IMR-90 (cell line): ENCODE measurements around the gene SPATA33. TPM values are rescaled to one million over a fixed set of nuclear protein-coding genes. Genes with fewer than 3 reads are reported as not detected.

Source experiments
- ATAC-seq: fragments of 200-7000 bp; cut with Tn5 transposase; 2 replicates; pipeline ENCODE4 v1.9.1; 2020; ENCODE audit warnings: low read depth, mild to moderate bottlenecking, moderate library complexity
- BruUV-seq: library from RNA; stranded (reverse); fragments of 400-500 nt; replicated peaks from 2 replicates; lab custom pipeline; 2021; lab: Mats Ljungman, UMichigan
- CTCF ChIA-PET: fragments of 300-600 bp; formaldehyde crosslinking; extraction: SDS; loops from one replicate; lab custom pipeline; 2021; ENCODE audit warnings: antibody characterized with exemption; lab: Yijun Ruan, JAX
- POLR2A ChIA-PET: fragments of 300-600 bp; sonication (Branson Sonifier 250); formaldehyde crosslinking; loops from one replicate; lab custom pipeline; 2022; ENCODE audit warnings: antibody characterized with exemption; ENCODE audit not compliant: unreplicated experiment; lab: Charles Lee
- DNase-seq: peaks from one replicate; pipeline ENCODE4 v3.0.0; 2013
- H2AFZ ChIP-seq: replicated peaks from 2 replicates; pipeline ENCODE3; 2013; ENCODE audit warnings: low read length, mild to moderate bottlenecking; ENCODE audit not compliant: poor library complexity
- H2AK5ac ChIP-seq: 2 replicates; pipeline ENCODE4 v1.6.1; 2013; ENCODE audit warnings: low read depth, low read length, inconsistent platforms
- H2AK9ac ChIP-seq: replicated peaks from 2 replicates; pipeline ENCODE3; 2013; ENCODE audit warnings: mild to moderate bottlenecking, low read depth, low read length, moderate library complexity; ENCODE audit not compliant: poor library complexity
- H2BK120ac ChIP-seq: 2 replicates; pipeline ENCODE4 v1.6.1; 2013; ENCODE audit warnings: low read depth, low read length, inconsistent platforms
- H2BK15ac ChIP-seq: 3 replicates; pipeline ENCODE4 v1.6.1; 2013; ENCODE audit warnings: low read depth, low read length, inconsistent platforms
- H2BK20ac ChIP-seq: 2 replicates; pipeline ENCODE4 v1.6.1; 2013; ENCODE audit warnings: low read depth, mild to moderate bottlenecking, inconsistent platforms, low read length, moderate library complexity
- H2BK5ac ChIP-seq: 2 replicates; pipeline ENCODE4 v1.6.1; 2013; ENCODE audit warnings: mild to moderate bottlenecking, low read depth, low read length, inconsistent platforms; ENCODE audit not compliant: poor library complexity, severe bottlenecking
- H3K14ac ChIP-seq: replicated peaks from 2 replicates; pipeline ENCODE4 v1.6.1; 2013; ENCODE audit warnings: low read depth, low read length, inconsistent platforms
- H3K18ac ChIP-seq: 2 replicates; pipeline ENCODE4 v1.6.1; 2013; ENCODE audit warnings: low read depth, low read length, control low read depth
- H3K23ac ChIP-seq: 2 replicates; pipeline ENCODE4 v1.6.1; 2013; ENCODE audit warnings: low read depth, low read length, inconsistent platforms
- H3K27ac ChIP-seq: 2 replicates; pipeline ENCODE4 v1.5.1; 2013; ENCODE audit warnings: mild to moderate bottlenecking, control low read depth, low read length; ENCODE audit not compliant: insufficient read depth
- H3K27me3 ChIP-seq: 2 replicates; pipeline ENCODE4 v1.6.1; 2013; ENCODE audit warnings: low read length; ENCODE audit not compliant: control insufficient read depth, insufficient read depth
- H3K36me3 ChIP-seq: 2 replicates; pipeline ENCODE4 v1.6.1; 2013; ENCODE audit warnings: low read length, mixed read lengths; ENCODE audit not compliant: control insufficient read depth, insufficient read depth
- H3K4ac ChIP-seq: 2 replicates; pipeline ENCODE4 v1.6.1; 2013; ENCODE audit warnings: low read depth, low read length, inconsistent platforms
- H3K4me1 ChIP-seq: 2 replicates; pipeline ENCODE4 v1.6.1; 2013; ENCODE audit warnings: low read length, mixed read lengths; ENCODE audit not compliant: control insufficient read depth, insufficient read depth
- H3K4me2 ChIP-seq: 2 replicates; pipeline ENCODE4 v1.6.1; 2013; ENCODE audit warnings: low read depth, mild to moderate bottlenecking, control low read depth, low read length, moderate library complexity
- H3K4me3 ChIP-seq: 2 replicates; pipeline ENCODE4 v1.5.1; 2013; ENCODE audit warnings: low read depth, mild to moderate bottlenecking, control low read depth, low read length, moderate library complexity; ENCODE audit not compliant: insufficient read depth
- H3K56ac ChIP-seq: 2 replicates; pipeline ENCODE4 v1.6.1; 2013; ENCODE audit warnings: low read length, inconsistent platforms; ENCODE audit not compliant: insufficient read depth; ENCODE audit errors: extremely low read depth
- H3K79me1 ChIP-seq, 2 experiments: 2 replicates each; pipeline ENCODE4 v1.6.1; 2013; ENCODE audit warnings: low read length in 2 of 2, inconsistent platforms in 1 of 2, low read depth in 1 of 2
- H3K9ac ChIP-seq: 2 replicates; pipeline ENCODE4 v1.6.1; 2013; ENCODE audit warnings: low read depth, low read length, control low read depth
- H3K9me1 ChIP-seq: 2 replicates; pipeline ENCODE4 v1.6.1; 2013; ENCODE audit warnings: low read length, inconsistent platforms; ENCODE audit not compliant: insufficient read depth
- H3K9me3 ChIP-seq: 2 replicates; pipeline ENCODE4 v1.6.1; 2013; ENCODE audit warnings: low read length; ENCODE audit not compliant: control insufficient read depth, insufficient read depth
- H4K20me1 ChIP-seq: 2 replicates; pipeline ENCODE4 v1.6.1; 2013; ENCODE audit warnings: low read length, inconsistent platforms; ENCODE audit not compliant: insufficient read depth
- H4K5ac ChIP-seq: 2 replicates; pipeline ENCODE4 v1.6.1; 2013; ENCODE audit warnings: mild to moderate bottlenecking, low read depth, low read length, control low read depth
- H4K8ac ChIP-seq, 2 experiments: 2 replicates each; pipeline ENCODE4 v1.6.1; 2013; ENCODE audit warnings: low read depth in 2 of 2, low read length in 2 of 2, control low read depth in 1 of 2, inconsistent platforms in 1 of 2
- H4K91ac ChIP-seq: 2 replicates; pipeline ENCODE4 v1.6.1; 2013; ENCODE audit warnings: low read depth, low read length, inconsistent platforms; ENCODE audit not compliant: insufficient read depth
- BHLHE40 ChIP-seq: fragments of 150-350 bp; IDR thresholded peaks from 2 replicates; pipeline ENCODE4 v1.6.1; 2016; ENCODE audit warnings: mild to moderate bottlenecking, low read depth, low read length
- CEBPB ChIP-seq: IDR thresholded peaks from 2 replicates; pipeline ENCODE4 v1.6.1; 2012; ENCODE audit warnings: low read depth, low read length, improper control_type of control experiment
- CHD1 ChIP-seq: IDR thresholded peaks from 2 replicates; pipeline ENCODE4 v1.6.1; 2012; ENCODE audit warnings: low read depth, low read length, improper control_type of control experiment
- CTCF ChIP-seq: conservative IDR thresholded peaks from 2 replicates; pipeline ENCODE4 v1.5.1; 2012; ENCODE audit warnings: mild to moderate bottlenecking, low read depth, low read length, improper control_type of control experiment
- ELK1 ChIP-seq: fragments of 150-350 bp; IDR thresholded peaks from 2 replicates; pipeline ENCODE4 v1.6.1; 2016; ENCODE audit warnings: low read depth, mild to moderate bottlenecking, low read length, moderate library complexity, borderline replicate concordance
- FOS ChIP-seq: fragments of 150-350 bp; IDR thresholded peaks from 2 replicates; pipeline ENCODE4 v1.6.1; 2016; ENCODE audit warnings: low read depth, low read length
- MAFK ChIP-seq: IDR thresholded peaks from 2 replicates; pipeline ENCODE4 v1.6.1; 2012; ENCODE audit warnings: low read depth, low read length, improper control_type of control experiment
- MAZ ChIP-seq: IDR thresholded peaks from 2 replicates; pipeline ENCODE4 v1.6.1; 2012; ENCODE audit warnings: low read depth, mild to moderate bottlenecking, low read length, improper control_type of control experiment, moderate library complexity, borderline replicate concordance
- MXI1 ChIP-seq: IDR thresholded peaks from 2 replicates; pipeline ENCODE4 v1.6.1; 2012; ENCODE audit warnings: low read depth, mild to moderate bottlenecking, low read length, moderate library complexity, borderline replicate concordance
- NFE2L2 ChIP-seq: fragments of 150-350 bp; IDR thresholded peaks from 2 replicates; pipeline ENCODE4 v1.6.1; 2016; ENCODE audit warnings: low read depth, mild to moderate bottlenecking, low read length
- POLR2A ChIP-seq: IDR thresholded peaks from 2 replicates; pipeline ENCODE4 v1.6.1; 2012; ENCODE audit warnings: mild to moderate bottlenecking, low read depth, low read length
- RAD21 ChIP-seq: IDR thresholded peaks from 2 replicates; pipeline ENCODE4 v1.6.1; 2012; ENCODE audit warnings: low read length, improper control_type of control experiment
- RCOR1 ChIP-seq: IDR thresholded peaks from 2 replicates; pipeline ENCODE4 v1.6.1; 2012; ENCODE audit warnings: mild to moderate bottlenecking, low read length, improper control_type of control experiment; ENCODE audit not compliant: insufficient replicate concordance
- RFX5 ChIP-seq: IDR thresholded peaks from 2 replicates; pipeline ENCODE4 v1.8.0; 2012; ENCODE audit warnings: low read depth, mild to moderate bottlenecking, low read length, moderate library complexity
- SMC3 ChIP-seq: fragments of 150-350 bp; IDR thresholded peaks from 2 replicates; pipeline ENCODE4 v1.6.1; 2016; ENCODE audit warnings: low read depth, mild to moderate bottlenecking, antibody characterized with exemption, low read length, moderate library complexity
- USF2 ChIP-seq: fragments of 150-350 bp; IDR thresholded peaks from 2 replicates; pipeline ENCODE4 v1.6.1; 2017; ENCODE audit warnings: mild to moderate bottlenecking, antibody characterized with exemption, low read length, low read depth
- WGBS, 2 experiments: methylation state at CpG; one replicate each; pipeline versions ENCODE4 v1.1.5 to v1.1.7; 2013; ENCODE audit warnings: missing lambda C conversion rate in 2 of 2; ENCODE audit not compliant: insufficient read length in 1 of 2; ENCODE audit errors: extremely low coverage in 2 of 2; 5-methylcytosine and 5-hydroxymethylcytosine counted together
- dilution Hi-C: fragments of 300-500 bp; cut with HindIII; formaldehyde crosslinking; loops from one replicate; pipeline ENCODE4 v1.14.3; 2018; ENCODE audit warnings: low sequenced_read_pairs; ENCODE audit not compliant: unreplicated experiment
- in situ Hi-C: fragments of 300-500 bp; cut with MboI; formaldehyde crosslinking; loops from 3 replicates; pipeline ENCODE4 v1.14.3; 2019; ENCODE audit warnings: low sequenced_read_pairs, inconsistent platforms, mixed read lengths
- intact Hi-C: fragments of 100-400 bp; cut with micrococcal nuclease; formaldehyde crosslinking; loops from 2 replicates; pipeline ENCODE4 v1.10.0; 2022
- polyA plus RNA-seq, 3 experiments: library from polyadenylated mRNA; depleted of rRNA; stranded (reverse); fragments of >200 nt; gene quantifications; 2 replicates each; pipeline ENCODE4 v1.2.3, GENCODE V29; 2012; ENCODE audit warnings: low replicate concordance in 1 of 3
- total RNA-seq: library from RNA; depleted of rRNA; stranded (reverse); fragments of >200 nt; gene quantifications from 2 replicates; pipeline ENCODE4 v1.2.3, GENCODE V29; 2012

Gene SPATA33
- total and polyA plus RNA-seq, 2 of the 4 experiments (the other 2 are of a cell fraction), result 0.90 to 3.4 TPM

DNA sequence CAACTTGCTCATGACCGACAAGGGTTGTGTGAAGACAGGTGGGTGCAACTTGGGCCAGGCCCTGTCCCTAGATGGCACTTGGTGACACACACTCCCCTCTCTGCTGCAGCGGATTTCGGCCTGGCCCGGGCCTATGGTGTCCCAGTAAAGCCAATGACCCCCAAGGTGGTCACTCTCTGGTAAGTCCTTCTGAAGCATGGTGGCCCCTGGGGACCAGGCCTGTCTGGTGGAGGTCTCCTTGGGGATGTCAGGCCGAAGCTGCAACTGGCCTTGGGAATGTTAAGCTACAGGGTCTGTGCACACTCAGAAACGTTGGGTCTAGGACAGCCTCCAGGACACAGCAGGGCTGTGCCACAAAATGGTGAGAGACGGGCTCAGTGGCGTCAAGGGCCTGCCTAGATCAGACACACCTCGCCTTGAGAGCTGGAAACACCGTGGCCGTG, 35.7 kb downstream of the SPATA33 start:
- Histone ChIP-seq H3K27ac (no peak overlapping the region), H2AK9ac (no peak overlapping the region), H4K91ac (no peak overlapping the region), H3K4me3 (no peak overlapping the region), H2BK15ac (no peak overlapping the region), H3K4ac (no peak overlapping the region), H3K23ac (no peak overlapping the region), H2BK5ac (no peak overlapping the region), H3K36me3 (peaks cover 56% of the 10 kb centered on the region), H2AFZ (no peak overlapping the region), H3K18ac (no peak overlapping the region), H3K4me1 (no peaks in the 10 kb centered on the region), H3K9ac (no peak overlapping the region), H4K20me1 (peaks cover 15% of the 10 kb centered on the region; the same call in 1 of the 2 replicates), H3K56ac (no peak overlapping the region), H2AK5ac (no peak overlapping the region), H3K14ac (no peak overlapping the region), H2BK120ac (no peak overlapping the region), H4K8ac (no peak overlapping the region), H4K5ac (no peak overlapping the region), H3K4me2 (no peak overlapping the region), H2BK20ac (no peak overlapping the region), H3K27me3 (no peaks in the 10 kb centered on the region), H3K9me3 (no peaks in the 10 kb centered on the region), H3K79me1 (peaks cover 19 to 27% of the 10 kb centered on the region in 2 experiments), H3K9me1 (peaks cover 2% of the 10 kb centered on the region; the same call in 1 of the 2 replicates)
- dilution Hi-C loops (no loop called here), in situ Hi-C loops (no loop called here), intact Hi-C loops (no loop called here)
- no TSS peak for BruUV-seq
- TF ChIP-seq BHLHE40 (no peak), RCOR1 (no peak), SMC3 (no peak), MAFK (no peak), USF2 (no peak), MXI1 (no peak), FOS (no peak), MAZ (no peak), CHD1 (no peak), RAD21 (no peak), NFE2L2 (no peak), CEBPB (no peak), CTCF (no peak), POLR2A (no peak), ELK1 (no peak), RFX5 (no peak)
- ATAC-seq, result no peak
- POLR2A ChIA-PET, result no interaction called here
- DNase-seq, result no peak
- CTCF ChIA-PET, result no interaction called here
- 79% methylated on average over 2 of the region's 11 CpGs; no CpG with 5 or more reads in 1 of the 2 experiments for WGBS, 2 experiments
